GM10266 (cell line): ENCODE data around the gene RBBP4.

Source experiments
- DNase-seq: peaks from one replicate; pipeline ENCODE4 v3.0.0; 2012; ENCODE audit errors: extremely low spot score
- TF ChIP-seq, protein P1 (sequence below): IDR thresholded peaks from 2 replicates; pipeline ENCODE4 v1.5.1; 2012; ENCODE audit warnings: mild to moderate bottlenecking, low read depth; ENCODE audit not compliant: control insufficient read depth, insufficient read depth; ENCODE audit errors: missing control alignments

The RBBP4 gene

GRCh38 chr1:32717503-32717902 lies 66.5 kb downstream of the RBBP4 start:
- DNase-seq, result no peak
- TF ChIP-seq, protein P1, sequence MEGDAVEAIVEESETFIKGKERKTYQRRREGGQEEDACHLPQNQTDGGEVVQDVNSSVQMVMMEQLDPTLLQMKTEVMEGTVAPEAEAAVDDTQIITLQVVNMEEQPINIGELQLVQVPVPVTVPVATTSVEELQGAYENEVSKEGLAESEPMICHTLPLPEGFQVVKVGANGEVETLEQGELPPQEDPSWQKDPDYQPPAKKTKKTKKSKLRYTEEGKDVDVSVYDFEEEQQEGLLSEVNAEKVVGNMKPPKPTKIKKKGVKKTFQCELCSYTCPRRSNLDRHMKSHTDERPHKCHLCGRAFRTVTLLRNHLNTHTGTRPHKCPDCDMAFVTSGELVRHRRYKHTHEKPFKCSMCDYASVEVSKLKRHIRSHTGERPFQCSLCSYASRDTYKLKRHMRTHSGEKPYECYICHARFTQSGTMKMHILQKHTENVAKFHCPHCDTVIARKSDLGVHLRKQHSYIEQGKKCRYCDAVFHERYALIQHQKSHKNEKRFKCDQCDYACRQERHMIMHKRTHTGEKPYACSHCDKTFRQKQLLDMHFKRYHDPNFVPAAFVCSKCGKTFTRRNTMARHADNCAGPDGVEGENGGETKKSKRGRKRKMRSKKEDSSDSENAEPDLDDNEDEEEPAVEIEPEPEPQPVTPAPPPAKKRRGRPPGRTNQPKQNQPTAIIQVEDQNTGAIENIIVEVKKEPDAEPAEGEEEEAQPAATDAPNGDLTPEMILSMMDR, result no peak

DNA sequence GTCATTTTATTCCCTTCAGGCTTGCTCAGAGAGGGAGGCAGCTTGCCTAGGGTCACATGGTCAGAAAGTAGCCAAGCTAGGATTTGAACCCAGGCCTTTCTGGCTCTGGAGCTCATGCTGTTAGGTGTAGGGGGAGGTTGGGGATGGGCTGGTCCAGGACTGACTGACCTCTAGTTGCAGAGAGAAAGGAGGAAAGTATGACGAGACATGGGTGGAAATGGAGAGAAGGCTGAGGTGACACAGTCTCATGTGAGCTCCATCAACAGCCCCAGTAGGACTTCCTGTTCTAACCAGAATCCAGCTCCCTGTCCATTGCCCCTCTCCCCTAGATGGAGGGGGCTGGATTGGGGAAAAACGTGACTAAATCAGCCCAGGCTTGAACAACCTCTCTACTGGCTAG lies 67.0 kb downstream of the RBBP4 start:
- TF ChIP-seq, protein P1, result no peak
- no peak for DNase-seq

GRCh38 chr1:32718527-32718926 lies 67.5 kb downstream of the RBBP4 start:
- TF ChIP-seq, protein P1, result no peak
- no peak for DNase-seq

GRCh38 chr1:32719681-32720275 lies 68.8 kb downstream of the RBBP4 start:
- TF ChIP-seq, protein P1, result no peak
- no peak for DNase-seq

DNA sequence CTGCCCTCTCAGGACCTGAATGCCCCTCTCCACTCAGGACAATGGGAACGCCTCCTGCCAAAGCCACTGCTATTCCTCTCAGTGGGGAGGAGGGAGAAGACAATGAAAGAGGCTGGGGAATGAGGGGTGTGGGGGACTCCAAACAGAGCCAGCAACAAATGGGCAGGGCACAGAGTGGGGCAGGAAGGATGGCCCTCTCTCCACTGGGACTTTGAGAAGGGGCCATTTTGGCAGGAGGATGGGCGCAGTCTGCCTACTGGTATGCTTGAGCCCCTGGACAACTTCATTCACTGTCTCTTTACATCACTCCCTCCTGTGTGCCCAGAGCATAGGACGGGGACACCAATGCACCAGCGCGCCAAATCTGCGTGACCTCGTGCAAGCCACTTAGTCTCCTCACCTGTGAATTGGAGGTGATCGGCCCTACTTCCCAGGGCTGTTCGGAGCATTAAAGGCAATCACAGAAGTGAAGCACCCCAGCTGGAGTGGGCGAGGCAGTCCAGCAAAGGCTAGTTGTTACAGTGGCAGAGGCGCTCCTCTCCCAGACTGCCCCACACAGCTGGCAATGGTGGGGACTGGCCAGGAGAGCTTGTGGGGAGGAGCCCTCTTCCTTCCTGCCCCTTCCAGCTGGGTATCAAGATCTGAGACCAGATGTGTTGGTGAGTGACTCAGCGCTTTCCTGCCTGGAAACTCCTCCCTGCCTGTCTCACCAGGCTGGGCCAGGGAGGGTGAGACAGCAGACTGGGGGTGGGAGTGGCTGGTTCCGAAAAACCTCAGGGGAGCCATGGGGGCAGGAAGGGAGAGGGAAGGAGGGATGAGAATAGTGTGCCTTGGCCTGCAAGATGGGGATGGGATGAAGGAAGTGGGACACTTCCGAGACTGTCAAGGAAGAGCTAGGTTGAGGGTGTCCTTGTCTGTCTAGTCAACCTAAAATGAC lies 73.9 kb downstream of the RBBP4 start:
- no peak for DNase-seq
- TF ChIP-seq, protein P1, result no peak

DNA sequence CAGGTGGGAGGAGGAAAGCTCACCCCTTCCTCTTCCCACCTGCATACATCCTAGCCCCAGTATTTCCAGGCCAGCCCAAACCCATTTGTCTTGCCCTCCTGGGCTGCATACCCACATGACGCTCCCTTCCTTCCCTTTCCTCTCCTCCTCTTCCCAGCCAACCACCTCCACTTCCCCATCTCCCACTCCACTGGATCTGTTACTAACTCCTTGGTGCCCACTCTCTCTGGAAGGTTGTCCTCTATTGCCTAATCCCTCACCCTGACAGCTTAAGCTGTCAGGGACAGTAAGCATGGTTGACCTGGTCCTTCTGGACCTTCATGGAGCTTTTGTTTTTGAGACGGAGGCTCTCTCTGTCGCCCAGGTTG lies 74.6 kb downstream of the RBBP4 start:
- no peak for DNase-seq
- TF ChIP-seq, protein P1, result no peak

GRCh38 chr1:32727876-32728275 lies 76.9 kb downstream of the RBBP4 start:
- TF ChIP-seq, protein P1, result no peak
- no peak for DNase-seq
